ENCODE data around the gene KLF9. TPM values are rescaled to one million over a fixed set of nuclear protein-coding genes. Genes with fewer than 3 reads are reported as not detected.

The KLF9 gene
- total and polyA plus RNA-seq, 9 of the 15 experiments (the other 6 are each of a cell fraction or from before 2014, with no cell fraction given), result 3.3 to 11.9 (median 6.9) TPM

DNA sequence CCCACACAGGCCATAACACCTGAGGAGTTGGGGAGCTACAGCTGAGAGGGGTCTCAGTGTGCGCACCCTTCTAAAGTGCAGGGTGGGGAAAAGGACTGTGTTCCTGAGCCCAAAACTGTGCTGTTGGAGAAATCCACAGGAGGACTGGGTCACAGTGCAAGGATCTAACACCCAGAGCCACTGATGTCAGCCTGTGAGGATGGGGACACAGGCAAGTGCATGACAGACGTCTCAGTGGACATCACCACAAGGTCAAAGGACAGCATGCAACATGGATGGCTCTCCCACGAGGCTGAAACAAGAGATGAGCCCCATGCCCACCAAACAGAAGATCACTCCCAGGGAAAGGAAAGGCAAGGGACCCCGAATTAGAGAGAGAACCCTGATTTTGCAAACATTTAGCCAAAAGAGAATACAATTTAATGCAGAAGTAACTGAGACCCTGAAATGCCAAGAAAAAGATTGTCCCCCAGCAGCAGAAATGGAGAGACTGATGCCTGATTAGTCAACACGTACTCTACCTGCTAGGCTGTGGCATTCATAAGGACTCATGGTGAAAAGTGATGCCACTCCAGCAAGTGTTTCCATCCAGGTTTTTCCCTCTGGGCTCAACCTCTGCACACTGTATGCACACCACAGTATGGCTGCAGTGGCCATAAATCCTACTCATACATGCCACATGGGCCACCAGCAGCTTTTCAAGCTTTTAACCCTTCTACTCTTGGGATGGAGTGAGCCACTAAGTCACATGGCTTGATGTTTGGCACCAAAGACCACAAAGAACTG, 14.2 kb downstream of the KLF9 start:
- no TSS peak for BruUV-seq (replicated peaks)
- intact Hi-C loops (cut with micrococcal nuclease) (no loop called here), in situ Hi-C loops (cut with MboI) (no loop called here)
- ChIA-PET CTCF (ENCODE audit: low intra/inter-chr PET ratio) (no interaction called here), POLR2A (interaction anchor here (0.8 to 2.9 kb wide), 6 partner anchors 10 to 20 kb away, joined by 3 to 22 read pairs (median 6); partner anchors contain the start of gene KLF9)
- Histone ChIP-seq H4K20me1 (replicated peaks; ENCODE audit: control insufficient read depth, insufficient read depth, low read length) (peaks cover 23% of the 10 kb centered on the region), H3K4me2 (ENCODE audit: insufficient read depth, low read length) (no peak overlapping the region), H3K9me3 (replicated peaks; ENCODE audit: control insufficient read depth, insufficient read depth, low read depth, low read length) (no peaks in the 10 kb centered on the region), H3K9ac (ENCODE audit: insufficient read depth in 1 of 2, low read depth in 2 of 2, low read length in 2 of 2) (no peak overlapping the region), H3K36me3 (ENCODE audit: control insufficient read depth, insufficient read depth, low read length) (no peaks in the 10 kb centered on the region), H3K27me3 (ENCODE audit: control insufficient read depth in 2 of 2, insufficient read depth in 2 of 2, low read length in 2 of 2) (no peaks in the 10 kb centered on the region), H3K4me3 (no peak overlapping the region), H3K27ac (ENCODE audit: extremely low read depth, low read depth, low read length) (no peak overlapping the region), H3K9me1 (ENCODE audit: control insufficient read depth, insufficient read depth, low read length) (no peaks in the 10 kb centered on the region), H3K79me2 (ENCODE audit: control insufficient read depth, insufficient read depth, low read length) (peaks cover 82% of the 10 kb centered on the region), H3K4me1 (replicated peaks in 1 of 2; ENCODE audit: control insufficient read depth in 2 of 2, insufficient read depth in 2 of 2, low read length in 2 of 2) (peaks cover 17 to 35% of the 10 kb centered on the region in 2 experiments; a peak in 4 of 5 replicates), H2AFZ (ENCODE audit: low read depth, low read length) (no peak overlapping the region)
- no peak for DNase-seq (ENCODE audit: extremely low read depth in 1 of 4, low spot score in 3 of 4)
- no peak; the same call in 2 of the 3 replicates for ATAC-seq
- TF ChIP-seq, protein P1, sequence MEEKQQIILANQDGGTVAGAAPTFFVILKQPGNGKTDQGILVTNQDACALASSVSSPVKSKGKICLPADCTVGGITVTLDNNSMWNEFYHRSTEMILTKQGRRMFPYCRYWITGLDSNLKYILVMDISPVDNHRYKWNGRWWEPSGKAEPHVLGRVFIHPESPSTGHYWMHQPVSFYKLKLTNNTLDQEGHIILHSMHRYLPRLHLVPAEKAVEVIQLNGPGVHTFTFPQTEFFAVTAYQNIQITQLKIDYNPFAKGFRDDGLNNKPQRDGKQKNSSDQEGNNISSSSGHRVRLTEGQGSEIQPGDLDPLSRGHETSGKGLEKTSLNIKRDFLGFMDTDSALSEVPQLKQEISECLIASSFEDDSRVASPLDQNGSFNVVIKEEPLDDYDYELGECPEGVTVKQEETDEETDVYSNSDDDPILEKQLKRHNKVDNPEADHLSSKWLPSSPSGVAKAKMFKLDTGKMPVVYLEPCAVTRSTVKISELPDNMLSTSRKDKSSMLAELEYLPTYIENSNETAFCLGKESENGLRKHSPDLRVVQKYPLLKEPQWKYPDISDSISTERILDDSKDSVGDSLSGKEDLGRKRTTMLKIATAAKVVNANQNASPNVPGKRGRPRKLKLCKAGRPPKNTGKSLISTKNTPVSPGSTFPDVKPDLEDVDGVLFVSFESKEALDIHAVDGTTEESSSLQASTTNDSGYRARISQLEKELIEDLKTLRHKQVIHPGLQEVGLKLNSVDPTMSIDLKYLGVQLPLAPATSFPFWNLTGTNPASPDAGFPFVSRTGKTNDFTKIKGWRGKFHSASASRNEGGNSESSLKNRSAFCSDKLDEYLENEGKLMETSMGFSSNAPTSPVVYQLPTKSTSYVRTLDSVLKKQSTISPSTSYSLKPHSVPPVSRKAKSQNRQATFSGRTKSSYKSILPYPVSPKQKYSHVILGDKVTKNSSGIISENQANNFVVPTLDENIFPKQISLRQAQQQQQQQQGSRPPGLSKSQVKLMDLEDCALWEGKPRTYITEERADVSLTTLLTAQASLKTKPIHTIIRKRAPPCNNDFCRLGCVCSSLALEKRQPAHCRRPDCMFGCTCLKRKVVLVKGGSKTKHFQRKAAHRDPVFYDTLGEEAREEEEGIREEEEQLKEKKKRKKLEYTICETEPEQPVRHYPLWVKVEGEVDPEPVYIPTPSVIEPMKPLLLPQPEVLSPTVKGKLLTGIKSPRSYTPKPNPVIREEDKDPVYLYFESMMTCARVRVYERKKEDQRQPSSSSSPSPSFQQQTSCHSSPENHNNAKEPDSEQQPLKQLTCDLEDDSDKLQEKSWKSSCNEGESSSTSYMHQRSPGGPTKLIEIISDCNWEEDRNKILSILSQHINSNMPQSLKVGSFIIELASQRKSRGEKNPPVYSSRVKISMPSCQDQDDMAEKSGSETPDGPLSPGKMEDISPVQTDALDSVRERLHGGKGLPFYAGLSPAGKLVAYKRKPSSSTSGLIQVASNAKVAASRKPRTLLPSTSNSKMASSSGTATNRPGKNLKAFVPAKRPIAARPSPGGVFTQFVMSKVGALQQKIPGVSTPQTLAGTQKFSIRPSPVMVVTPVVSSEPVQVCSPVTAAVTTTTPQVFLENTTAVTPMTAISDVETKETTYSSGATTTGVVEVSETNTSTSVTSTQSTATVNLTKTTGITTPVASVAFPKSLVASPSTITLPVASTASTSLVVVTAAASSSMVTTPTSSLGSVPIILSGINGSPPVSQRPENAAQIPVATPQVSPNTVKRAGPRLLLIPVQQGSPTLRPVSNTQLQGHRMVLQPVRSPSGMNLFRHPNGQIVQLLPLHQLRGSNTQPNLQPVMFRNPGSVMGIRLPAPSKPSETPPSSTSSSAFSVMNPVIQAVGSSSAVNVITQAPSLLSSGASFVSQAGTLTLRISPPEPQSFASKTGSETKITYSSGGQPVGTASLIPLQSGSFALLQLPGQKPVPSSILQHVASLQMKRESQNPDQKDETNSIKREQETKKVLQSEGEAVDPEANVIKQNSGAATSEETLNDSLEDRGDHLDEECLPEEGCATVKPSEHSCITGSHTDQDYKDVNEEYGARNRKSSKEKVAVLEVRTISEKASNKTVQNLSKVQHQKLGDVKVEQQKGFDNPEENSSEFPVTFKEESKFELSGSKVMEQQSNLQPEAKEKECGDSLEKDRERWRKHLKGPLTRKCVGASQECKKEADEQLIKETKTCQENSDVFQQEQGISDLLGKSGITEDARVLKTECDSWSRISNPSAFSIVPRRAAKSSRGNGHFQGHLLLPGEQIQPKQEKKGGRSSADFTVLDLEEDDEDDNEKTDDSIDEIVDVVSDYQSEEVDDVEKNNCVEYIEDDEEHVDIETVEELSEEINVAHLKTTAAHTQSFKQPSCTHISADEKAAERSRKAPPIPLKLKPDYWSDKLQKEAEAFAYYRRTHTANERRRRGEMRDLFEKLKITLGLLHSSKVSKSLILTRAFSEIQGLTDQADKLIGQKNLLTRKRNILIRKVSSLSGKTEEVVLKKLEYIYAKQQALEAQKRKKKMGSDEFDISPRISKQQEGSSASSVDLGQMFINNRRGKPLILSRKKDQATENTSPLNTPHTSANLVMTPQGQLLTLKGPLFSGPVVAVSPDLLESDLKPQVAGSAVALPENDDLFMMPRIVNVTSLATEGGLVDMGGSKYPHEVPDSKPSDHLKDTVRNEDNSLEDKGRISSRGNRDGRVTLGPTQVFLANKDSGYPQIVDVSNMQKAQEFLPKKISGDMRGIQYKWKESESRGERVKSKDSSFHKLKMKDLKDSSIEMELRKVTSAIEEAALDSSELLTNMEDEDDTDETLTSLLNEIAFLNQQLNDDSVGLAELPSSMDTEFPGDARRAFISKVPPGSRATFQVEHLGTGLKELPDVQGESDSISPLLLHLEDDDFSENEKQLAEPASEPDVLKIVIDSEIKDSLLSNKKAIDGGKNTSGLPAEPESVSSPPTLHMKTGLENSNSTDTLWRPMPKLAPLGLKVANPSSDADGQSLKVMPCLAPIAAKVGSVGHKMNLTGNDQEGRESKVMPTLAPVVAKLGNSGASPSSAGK (IDR thresholded peaks at IDR 0.05), result 0 out of 2 replicates have a peak, but pooled peaks have one; percentile 15
- no peak for TF ChIP-seq JUNB (CRISPR knock-in tag; conservative IDR thresholded peaks at IDR 0.05)
- 0 out of 2 replicates have a peak, but pooled peaks have one; percentile 30 for TF ChIP-seq NR2C1 (IDR thresholded peaks at IDR 0.05)
- TF ChIP-seq NR2C1 (tag; IDR thresholded peaks at IDR 0.05), result peak; percentile 53; the same call in 1 of the 2 replicates
- TF ChIP-seq DMBX1 (CRISPR knock-in tag; IDR thresholded peaks at IDR 0.05; ENCODE audit: borderline replicate concordance), result 0 out of 2 replicates have a peak, but pooled peaks have one; percentile 46
- no peak for FAIRE-seq
- WGBS (ENCODE audit: insufficient coverage, low coverage, missing lambda C conversion rate), result 51% methylated on average over 5 of the region's 5 CpGs
